ENCODE measurements around the gene ZNF79.
"Not testable (repeated sequence)": the region's sequence is repeated elsewhere in the genome, so short reads cannot be mapped to it uniquely, and the experiment has no call there.

Gene ZNF79

GRCh38 chr9:127455324-127455992 lies 31.3 kb downstream of the ZNF79 start:
- no peak for DNase-seq (ENCODE audit: low read depth in 2 of 2)

- no peak for DNase-seq (ENCODE audit: low read depth in 2 of 2)
These were observed 33.2 kb downstream of the ZNF79 start for GRCh38 chr9:127457191-127457878.

GRCh38 chr9:127458921-127459320 lies 34.7 kb downstream of the ZNF79 start:
- DNase-seq (ENCODE audit: low read depth in 2 of 2), result no peak

GRCh38 chr9:127463382-127463781 lies 39.2 kb downstream of the ZNF79 start:
- DNase-seq (ENCODE audit: low read depth in 2 of 2), result no peak

GRCh38 chr9:127463911-127464310 lies 39.7 kb downstream of the ZNF79 start:
- no peak for DNase-seq (ENCODE audit: low read depth in 2 of 2)

- DNase-seq (ENCODE audit: low read depth in 2 of 2), result not testable (repeated sequence)
These were observed 42.3 kb downstream of the ZNF79 start for GRCh38 chr9:127466407-127466917.

GRCh38 chr9:127467621-127468020 lies 43.4 kb downstream of the ZNF79 start:
- no peak for DNase-seq (ENCODE audit: low read depth in 2 of 2)

GRCh38 chr9:127470662-127471061 lies 46.5 kb downstream of the ZNF79 start:
- no peak for DNase-seq (ENCODE audit: low read depth in 2 of 2)

GRCh38 chr9:127473501-127473900 lies 49.3 kb downstream of the ZNF79 start:
- DNase-seq (ENCODE audit: low read depth in 2 of 2), result no peak

GRCh38 chr9:127473932-127474331 lies 49.8 kb downstream of the ZNF79 start:
- no peak for DNase-seq (ENCODE audit: low read depth in 2 of 2)

GRCh38 chr9:127474592-127474991 lies 50.4 kb downstream of the ZNF79 start:
- no peak for DNase-seq (ENCODE audit: low read depth in 2 of 2)

GRCh38 chr9:127479507-127480081 lies 55.4 kb downstream of the ZNF79 start:
- no peak for DNase-seq (ENCODE audit: low read depth in 2 of 2)

GRCh38 chr9:127482662-127483061 lies 58.5 kb downstream of the ZNF79 start:
- DNase-seq (ENCODE audit: low read depth in 2 of 2), result no peak

- DNase-seq (ENCODE audit: low read depth in 2 of 2), result no peak
These were observed 61.8 kb downstream of the ZNF79 start for GRCh38 chr9:127485995-127486394.

- DNase-seq (ENCODE audit: low read depth in 2 of 2), result no peak
These were observed 64.8 kb downstream of the ZNF79 start for GRCh38 chr9:127488946-127489345.

GRCh38 chr9:127489471-127490115 lies 65.4 kb downstream of the ZNF79 start:
- DNase-seq (ENCODE audit: low read depth in 2 of 2), result no peak

- DNase-seq (ENCODE audit: low read depth in 2 of 2), result no peak
These were observed 66.5 kb downstream of the ZNF79 start for GRCh38 chr9:127490535-127491230.

GRCh38 chr9:127491516-127491915 lies 67.3 kb downstream of the ZNF79 start:
- no peak for DNase-seq (ENCODE audit: low read depth in 2 of 2)

GRCh38 chr9:127492616-127493015 lies 68.4 kb downstream of the ZNF79 start:
- DNase-seq (ENCODE audit: low read depth in 2 of 2), result no peak

- DNase-seq (ENCODE audit: low read depth in 2 of 2), result no peak
These were observed 69.6 kb downstream of the ZNF79 start for GRCh38 chr9:127493592-127494303.

- DNase-seq (ENCODE audit: low read depth in 2 of 2), result no peak
These were observed 70.1 kb downstream of the ZNF79 start for GRCh38 chr9:127494304-127494702.
